Coronary artery (tissue), 2 donors: ENCODE measurements around the gene COA5.
A peak's percentile ranks its signal among the peaks of the same experiment; 100 is the strongest.

ENCODE experiments used
- DNase-seq: peaks from one replicate; pipeline ENCODE4 v3.0.0-alpha.2; 2017; ENCODE audit warnings: low spot score
- H3K27ac ChIP-seq, 2 donors: fragments of 200-600 bp; sonication (generic); one replicate each; pipeline ENCODE4 v1.5.1; 2016 to 2019
- H3K4me3 ChIP-seq: fragments of 200-600 bp; sonication (generic); 2 replicates; pipeline ENCODE4 v1.5.1; 2016; ENCODE audit warnings: mild to moderate bottlenecking, moderate library complexity
- TF ChIP-seq, protein P1 (sequence below): fragments of 200-600 bp; sonication (generic); IDR thresholded peaks from one replicate; pipeline ENCODE4 v1.5.1; 2019; ENCODE audit warnings: antibody characterized with exemption

COA5 gene, protein sequence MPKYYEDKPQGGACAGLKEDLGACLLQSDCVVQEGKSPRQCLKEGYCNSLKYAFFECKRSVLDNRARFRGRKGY

DNA sequence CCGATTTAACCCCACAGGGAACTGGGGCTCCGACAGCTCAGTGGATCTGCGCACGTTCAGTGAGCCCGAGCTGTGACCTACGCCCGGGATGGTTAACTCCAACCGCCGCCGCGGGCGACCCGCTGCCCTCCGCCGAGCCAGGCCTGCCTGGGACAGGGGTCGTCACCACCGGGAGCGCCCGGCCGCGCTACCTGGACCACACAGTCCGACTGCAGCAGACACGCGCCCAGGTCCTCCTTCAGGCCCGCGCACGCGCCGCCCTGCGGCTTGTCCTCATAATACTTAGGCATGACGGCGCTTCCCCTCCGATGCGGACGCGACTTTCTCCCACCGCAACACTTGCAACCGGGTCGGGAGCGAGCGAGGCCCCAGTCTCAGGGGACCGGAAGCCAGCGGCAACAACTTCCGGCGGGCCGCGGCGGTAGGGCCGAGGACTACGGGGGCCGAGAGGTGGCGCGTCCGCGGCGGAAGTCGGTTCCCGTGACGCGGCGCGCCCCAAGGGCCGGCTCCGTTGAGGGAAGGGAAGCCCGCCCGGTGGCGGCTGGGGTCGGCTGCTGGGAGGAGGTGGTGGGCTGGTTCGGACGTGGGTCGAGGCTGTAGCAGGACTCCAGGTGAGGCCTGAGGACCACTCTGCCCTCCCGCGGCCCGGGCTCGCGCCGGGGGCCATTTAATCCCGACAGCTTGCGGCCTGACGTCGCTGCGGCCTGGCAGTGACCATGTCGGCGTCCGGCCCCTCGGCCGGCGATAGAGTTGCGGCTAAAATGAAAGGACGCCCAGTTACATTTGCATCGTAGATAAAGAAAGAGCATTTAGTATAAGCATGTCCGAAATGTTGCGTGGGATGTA, at the start of gene COA5, which contains the start of gene UNC50:
Gene COA5 (minus strand): TSS at position 397 of the 846 bp plus-strand sequence. CDS start 107 bp downstream, at position 290.
Gene UNC50 (plus strand): TSS at position 474 of the 846 bp plus-strand sequence. CDS start 1,171 bp downstream, outside the sequence.
- TF ChIP-seq, protein P1, sequence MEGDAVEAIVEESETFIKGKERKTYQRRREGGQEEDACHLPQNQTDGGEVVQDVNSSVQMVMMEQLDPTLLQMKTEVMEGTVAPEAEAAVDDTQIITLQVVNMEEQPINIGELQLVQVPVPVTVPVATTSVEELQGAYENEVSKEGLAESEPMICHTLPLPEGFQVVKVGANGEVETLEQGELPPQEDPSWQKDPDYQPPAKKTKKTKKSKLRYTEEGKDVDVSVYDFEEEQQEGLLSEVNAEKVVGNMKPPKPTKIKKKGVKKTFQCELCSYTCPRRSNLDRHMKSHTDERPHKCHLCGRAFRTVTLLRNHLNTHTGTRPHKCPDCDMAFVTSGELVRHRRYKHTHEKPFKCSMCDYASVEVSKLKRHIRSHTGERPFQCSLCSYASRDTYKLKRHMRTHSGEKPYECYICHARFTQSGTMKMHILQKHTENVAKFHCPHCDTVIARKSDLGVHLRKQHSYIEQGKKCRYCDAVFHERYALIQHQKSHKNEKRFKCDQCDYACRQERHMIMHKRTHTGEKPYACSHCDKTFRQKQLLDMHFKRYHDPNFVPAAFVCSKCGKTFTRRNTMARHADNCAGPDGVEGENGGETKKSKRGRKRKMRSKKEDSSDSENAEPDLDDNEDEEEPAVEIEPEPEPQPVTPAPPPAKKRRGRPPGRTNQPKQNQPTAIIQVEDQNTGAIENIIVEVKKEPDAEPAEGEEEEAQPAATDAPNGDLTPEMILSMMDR, result no peak
- peak within 1 kb of the TSS; percentile 99 for H3K4me3 ChIP-seq
- DNase-seq, result peak; percentile 93
- H3K27ac ChIP-seq, result peak within 1 kb of the TSS; percentile 94 to 97

DNA sequence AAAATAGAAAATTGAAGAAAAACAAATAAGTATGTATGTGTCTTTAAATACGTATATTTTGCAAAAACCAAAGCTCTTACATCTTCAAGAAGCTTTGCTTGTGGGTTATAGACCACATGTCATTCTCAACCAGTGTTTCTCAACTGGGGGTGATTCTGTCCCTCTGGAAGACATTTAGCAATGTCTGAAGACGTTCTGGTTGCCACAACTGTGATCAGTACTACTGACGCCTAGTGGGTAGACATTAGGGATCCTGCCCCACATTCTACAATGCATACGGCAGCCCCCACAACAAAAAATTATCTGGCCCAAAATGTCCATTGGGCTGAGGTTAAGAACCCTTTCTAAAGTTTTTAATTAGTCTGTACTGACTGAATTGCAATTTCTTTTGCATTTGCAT, 48.5 kb upstream of the COA5 start:
- no peak overlapping the region for H3K27ac ChIP-seq

DNA sequence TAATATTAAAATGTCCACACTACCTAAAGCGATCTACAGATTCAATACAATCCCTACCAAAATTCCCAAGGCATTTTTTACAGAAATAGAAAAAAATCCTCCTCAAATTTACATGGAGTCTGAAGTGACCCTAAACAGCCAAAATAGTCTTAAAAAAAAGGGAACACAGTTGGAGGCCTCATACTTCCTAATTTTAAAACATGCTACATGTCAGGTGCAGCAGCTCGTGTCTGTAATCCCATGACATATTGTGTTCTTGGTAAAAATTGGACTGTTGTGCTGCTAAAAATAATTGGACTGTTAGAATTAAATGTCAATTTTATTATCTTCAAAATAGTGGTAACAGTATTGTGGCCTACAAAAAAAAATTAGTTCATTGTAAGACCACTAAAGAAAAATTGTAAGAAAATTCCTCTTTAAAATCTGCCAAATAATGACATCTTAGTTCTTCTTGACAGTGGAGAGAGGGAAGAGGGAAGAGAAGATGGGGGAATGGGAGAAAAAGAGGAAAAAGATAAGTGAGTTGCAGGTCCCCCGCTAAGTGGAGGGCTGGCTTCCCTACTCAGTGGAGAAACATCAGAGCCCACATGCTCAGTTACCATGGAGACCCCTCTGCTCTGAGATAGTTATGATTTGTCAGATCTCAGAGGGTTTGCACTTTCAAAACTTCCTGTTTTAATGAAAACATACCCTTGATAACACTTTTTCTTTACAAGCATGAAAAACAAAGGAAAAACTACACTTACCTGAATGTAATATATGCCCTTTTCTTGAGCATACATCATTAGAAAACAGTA, 46.6 kb upstream of the COA5 start:
- no peak overlapping the region for H3K27ac ChIP-seq
- no peak for DNase-seq

More for the DNA sequence above, 48.5 kb upstream of the COA5 start:
- H3K4me3 ChIP-seq, result no peak overlapping the region
- TF ChIP-seq, protein P1, result no peak
- DNase-seq, result no peak

DNA sequence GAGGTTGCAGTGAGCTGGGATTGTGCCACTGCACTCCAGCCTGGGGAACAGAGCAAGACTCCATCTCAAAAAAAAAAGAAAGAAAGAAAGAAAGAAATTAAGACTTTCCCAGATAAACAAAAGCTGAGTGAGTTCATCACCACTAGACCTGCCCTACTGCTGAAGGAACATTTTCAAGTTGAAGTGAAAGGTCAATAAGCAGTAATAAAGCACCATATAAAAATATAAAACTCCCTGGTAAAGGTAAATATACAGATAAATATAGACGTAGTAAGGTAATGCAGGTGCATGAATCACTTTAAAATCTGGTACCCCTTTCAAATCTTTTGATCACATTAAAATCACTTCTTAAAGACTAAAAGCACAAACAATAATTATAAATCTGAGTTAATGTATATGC, 42.7 kb upstream of the COA5 start:
- H3K4me3 ChIP-seq, result no peak overlapping the region
- H3K27ac ChIP-seq, result no peak overlapping the region
- no peak for DNase-seq
- TF ChIP-seq, protein P1, result no peak

More for the DNA sequence above, 46.6 kb upstream of the COA5 start:
- TF ChIP-seq, protein P1, result no peak
- no peak overlapping the region for H3K4me3 ChIP-seq

DNA sequence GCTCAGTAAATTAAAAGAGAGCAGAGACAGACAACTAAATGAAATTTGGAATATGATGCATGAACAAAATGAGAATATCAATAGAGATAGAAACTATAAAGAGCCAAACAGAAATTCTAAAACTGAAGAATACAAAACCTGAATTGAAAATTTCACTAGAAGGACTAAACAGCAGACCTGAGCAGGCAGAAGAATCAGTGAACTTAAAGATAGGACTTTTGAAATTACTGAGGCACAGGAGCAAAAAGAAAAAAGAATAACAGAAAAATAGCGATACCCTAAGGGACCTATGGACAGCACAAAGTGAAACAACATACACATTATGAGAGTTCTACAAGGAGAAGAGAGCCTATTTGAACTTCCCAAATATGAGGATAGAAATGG, 41.7 kb upstream of the COA5 start:
- TF ChIP-seq, protein P1, result no peak
- H3K4me3 ChIP-seq, result no peak overlapping the region
- H3K27ac ChIP-seq, result no peak overlapping the region
- no peak for DNase-seq

DNA sequence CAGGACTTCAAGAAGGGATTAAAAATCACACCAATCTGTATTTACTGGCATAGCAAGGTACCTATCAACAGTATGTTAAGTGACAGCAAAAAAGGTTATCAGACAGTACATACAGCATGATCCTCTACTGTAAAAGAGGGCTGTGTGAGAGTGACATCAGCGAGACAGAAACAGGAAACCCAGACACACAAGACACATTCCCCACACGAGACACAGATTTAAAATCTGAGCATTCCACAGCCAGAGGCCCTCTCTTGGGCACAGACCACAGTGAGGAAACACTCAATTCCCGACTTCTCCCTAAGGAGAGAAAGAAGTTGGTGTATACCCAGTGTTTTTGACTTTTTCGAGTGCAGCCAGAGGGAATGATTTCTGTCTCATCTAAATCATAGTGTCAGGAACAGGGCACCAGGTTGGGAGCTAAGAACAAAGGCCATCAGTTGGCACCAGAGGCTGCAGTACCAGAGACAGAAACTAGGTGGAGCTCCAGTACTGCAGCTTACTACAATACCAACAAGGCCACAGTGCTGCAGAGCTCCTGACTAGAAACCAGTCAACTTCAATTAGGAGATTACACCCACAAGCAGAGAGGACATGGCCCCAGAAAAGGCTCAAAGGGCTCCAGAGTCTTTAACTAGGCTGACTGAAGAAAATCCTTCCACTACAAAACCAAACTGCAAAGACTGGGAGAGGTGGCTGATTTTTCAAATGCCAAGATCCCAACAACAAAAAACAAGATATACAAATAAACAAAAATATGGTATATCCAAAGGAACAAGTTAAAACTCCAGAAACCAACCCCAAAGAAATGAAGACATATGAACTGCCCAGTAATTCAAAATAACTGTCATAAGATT, 41.1 kb upstream of the COA5 start:
- peak; percentile 80 for DNase-seq
- TF ChIP-seq, protein P1, result peak; percentile 98

More for the DNA sequence above, 41.1 kb upstream of the COA5 start:
- no peak overlapping the region for H3K4me3 ChIP-seq
- no peak overlapping the region for H3K27ac ChIP-seq
